HG03139 (cell line): ENCODE data around the gene KDR.

ENCODE experiments used
- ATAC-seq: cut with Tn5 transposase; IDR thresholded peaks from one replicate; pipeline ENCODE4 v1.9.1; 2021; ENCODE audit not compliant: unreplicated experiment

Gene KDR

DNA sequence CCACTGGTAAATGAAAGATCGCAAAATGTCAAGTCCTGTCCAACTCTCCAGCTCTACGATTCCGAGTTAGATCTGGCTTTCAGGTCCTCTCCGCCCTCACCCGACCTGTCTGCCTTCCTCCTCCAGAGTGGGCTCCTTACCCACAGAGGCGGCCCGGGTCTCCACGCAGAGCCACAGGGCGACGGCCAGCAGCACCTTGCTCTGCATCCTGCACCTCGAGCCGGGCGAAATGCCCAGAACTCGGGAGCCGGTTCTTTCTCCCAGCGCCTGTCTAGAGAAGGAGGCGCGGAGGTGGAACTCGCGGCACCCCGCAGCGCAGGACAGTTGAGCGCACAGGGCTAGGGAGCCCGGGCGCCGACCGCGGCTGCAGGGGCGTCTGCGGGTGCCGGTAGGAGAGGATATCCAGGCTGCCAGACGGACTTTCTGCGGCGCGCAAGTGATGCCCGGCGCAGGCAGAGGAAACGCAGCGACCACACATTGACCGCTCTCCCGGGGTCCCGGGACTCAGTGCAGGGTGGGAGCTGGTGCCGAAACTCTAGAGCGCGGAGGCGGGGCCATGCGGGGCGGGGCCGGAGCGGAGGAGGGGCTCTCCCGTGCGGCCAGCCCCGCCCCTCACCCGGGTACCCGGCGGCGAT, at the start of gene KDR:
Gene KDR, minus strand, starts transcription at position 509 of the 635 bp plus-strand sequence. Its CDS starts 302 bp downstream, at position 207.
- ATAC-seq = no peak

DNA sequence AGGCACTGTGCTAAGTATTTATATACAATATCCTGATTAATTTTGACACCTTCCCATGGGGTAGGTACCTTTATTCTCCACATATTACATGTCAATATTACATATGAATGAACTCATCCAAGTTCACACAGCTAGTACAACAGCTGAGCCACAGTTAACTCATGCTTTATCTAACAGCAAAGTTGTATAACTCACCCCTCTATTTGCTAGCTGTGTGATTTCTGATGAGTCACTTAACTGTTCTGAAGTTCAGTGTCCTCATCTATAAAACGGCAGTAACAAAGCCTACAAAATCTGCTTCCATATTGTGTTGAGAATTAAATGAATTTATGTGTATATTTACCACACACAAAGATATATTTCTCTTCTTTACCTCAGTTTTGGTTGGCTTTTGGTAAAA, 48.2 kb upstream of the KDR start:
- ATAC-seq = no peak

DNA sequence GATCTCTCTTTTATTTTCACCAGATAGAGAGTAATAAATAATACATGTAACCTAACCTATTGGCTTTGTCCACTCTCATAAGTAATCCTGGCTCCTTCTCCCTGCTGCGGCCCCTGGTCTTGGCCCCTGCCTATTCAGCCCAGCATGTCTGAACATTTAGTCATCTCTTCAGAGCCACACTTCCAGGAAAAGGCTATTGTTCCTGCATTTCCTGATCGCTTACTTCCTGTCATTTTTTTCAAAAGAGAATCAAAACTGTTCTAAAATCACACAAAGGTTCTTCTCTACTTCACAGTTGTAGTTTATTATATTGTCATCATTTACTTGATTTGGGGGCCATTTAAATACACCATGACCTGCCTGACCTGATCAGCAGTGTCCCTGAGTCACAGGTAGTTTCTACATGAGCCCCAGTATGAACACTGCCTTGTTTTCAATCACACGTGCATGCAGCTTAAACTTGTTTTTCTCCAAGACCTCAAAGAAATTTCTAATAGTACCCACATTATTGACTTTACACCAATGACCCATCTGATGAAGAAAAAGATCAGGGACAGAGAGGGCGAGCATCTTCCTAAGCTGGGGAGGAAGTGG, 47.4 kb upstream of the KDR start:
- no peak for ATAC-seq

DNA sequence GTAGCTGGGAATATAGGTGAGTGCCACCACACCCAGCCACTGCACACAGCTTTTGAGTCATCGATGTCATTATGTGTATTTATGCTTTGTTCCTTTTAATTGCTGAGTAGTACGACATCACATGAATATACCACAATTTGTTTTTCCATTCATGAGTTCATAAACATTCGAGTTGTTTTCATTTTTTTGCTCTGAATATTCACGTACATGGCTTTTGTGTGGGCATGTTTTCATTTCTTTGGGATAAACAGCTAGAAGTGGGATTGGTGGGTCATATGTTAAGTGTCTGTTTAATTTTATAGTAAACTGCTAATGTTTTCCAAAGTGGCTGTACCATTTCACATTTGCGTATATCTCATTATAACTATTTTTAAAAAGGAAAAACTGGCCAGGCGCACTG, 45.1 kb upstream of the KDR start:
- ATAC-seq = no peak

DNA sequence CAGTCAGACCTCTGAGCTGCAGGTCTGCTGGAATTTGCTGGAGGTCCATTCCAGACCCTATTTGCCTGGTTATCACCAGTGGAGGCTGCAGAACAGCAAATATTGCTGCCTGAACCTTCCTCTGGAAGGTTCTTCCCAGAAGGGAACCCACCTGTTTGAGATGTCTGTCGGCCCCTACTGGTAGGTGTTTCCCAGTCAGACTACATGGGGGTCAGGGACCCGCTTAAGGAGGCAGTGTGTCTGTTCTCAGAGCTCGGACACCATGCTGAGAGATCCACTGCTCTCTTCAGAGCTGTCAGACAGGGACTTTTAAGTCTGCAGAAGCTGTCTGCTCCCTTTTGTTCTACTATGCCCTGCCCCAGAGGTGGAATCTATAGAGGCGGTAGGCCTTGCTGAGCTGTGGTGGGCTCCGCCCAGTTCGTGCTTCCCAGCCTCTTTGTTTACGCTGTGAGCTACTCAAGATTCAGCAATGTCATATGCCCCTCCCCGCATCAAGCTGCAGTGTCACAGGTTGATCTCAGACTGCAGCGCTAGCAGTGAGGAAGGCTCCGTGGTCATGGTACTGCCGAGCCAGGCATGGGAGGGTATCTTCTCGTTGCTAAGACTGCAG, 44.1 kb upstream of the KDR start:
- no peak for ATAC-seq

DNA sequence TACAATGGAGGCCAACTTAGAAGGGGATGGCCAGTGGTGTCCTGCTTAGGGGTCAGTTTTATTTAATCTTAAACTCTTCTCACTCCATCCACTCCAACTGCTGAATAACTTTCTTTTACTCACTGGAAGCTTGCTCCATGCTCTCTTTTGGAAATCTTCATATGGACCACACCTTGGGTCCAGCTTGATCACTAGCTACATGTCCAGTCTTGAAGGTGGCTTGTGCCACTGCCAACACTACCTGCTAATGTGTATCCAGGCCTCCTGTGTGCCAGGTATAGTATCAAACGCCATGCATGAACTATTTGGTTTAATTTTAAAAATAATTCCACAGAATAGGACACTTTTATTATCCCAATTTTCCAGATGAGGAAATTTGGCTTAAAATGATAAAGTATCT, 37.0 kb upstream of the KDR start:
- no peak for ATAC-seq

DNA sequence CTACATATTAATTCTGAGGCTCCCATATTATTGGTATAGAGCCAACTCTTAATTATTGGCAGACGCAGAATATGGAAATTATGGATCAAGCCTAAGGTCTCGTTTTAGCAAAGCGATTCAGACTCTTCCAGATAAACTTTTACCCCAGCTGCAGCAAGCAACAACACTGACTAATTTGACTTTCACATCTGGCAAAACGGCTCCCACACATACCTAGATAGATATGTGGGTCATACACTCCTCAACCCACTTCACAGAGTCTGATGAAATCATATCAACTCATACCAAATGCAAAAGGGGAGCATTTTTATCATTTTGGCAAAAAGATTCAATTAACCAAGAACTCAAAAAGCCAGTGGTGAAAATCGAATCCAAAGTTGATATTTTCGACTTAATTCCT, 36.3 kb upstream of the KDR start:
- no peak for ATAC-seq

DNA sequence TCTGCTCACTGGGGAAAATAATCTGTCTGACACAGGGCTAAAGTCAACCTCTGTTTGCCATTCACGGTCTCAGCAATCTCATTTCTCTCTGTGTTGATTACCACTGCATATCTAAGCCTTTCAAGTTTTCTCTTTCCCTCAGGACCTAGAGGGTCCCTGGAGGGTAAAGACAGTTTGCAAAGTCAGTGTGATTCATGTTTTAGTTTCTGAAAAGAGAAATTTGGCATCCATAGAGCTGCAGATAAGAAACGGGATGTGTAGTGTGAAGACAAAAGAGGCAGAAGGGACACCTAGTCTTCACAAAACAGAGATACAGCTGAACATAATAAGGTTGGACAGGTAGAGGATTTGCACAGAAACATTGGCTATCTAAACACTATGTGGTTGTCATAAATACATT, 34.5 kb upstream of the KDR start:
- no peak for ATAC-seq

DNA sequence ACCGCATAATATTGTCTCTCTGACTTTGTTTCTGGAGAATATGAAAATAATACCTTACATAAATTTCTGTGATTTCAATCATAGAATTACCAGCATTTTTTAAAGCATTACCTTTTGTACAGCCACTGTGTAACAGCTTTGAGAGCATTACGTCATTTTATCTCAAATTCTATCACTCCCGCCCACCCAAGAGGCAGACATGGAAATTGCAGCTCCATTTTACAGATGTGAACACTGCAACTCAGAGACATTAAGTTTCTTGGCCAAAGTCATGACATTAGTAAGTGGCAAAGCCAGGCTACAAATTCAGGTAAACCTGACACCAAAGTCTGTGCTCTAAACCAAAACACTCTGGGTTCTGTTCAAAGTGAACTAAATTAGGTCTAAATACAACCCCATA, 33.6 kb upstream of the KDR start:
- no peak for ATAC-seq

DNA sequence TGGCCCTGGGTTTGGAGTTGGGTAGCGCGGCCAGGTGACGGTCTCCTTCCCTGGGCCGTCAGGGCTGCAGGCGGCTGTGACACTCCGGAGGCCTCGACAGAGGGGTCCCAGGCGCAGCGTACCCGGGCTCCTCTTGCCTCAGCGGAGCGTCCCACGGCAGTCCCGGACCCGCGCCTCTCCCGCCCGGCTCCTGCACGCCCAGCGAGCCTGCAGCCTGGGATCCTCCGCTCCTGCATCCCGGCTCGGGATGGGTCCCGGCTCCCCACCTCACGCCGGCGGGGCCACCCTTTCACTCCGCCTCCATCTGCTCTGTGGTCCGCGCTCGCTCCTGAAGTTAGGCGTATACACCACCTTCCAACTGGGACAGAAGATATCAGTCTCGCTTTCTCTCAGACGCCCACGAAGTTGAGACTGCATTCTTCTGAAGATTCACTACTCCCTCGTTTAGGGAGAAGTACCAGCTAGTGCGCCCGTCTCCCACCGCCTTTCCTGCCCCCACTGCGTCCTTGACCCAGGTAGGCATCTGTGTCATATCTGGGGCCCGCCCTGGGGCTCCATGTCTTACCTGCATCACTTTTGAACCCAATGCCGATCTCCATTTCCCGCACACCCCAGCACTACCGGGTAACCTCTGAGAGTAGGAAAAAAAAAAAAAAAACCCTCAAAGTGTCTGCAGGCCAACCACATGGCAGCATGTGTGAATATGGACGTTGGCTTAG, 32.3 kb upstream of the KDR start:
- no peak for ATAC-seq

DNA sequence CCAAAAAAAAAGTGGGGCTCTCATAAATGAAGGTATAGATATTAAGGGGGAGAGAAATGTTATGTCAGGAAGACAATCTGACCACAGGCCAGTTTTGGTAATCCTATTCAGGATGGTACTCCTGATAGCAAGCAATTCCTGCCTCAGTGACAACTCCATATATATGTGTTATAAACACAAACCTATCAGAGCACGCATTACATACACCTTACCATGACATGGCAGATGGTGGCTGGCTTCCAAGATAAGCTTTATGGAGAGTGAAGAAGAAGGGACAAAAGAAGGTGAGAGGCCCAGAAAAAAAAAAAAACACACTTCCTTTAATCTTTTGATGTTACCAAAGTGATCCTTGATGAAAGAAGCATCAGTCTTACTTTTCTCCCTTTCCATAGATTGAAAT, 29.5 kb upstream of the KDR start:
- no peak for ATAC-seq

DNA sequence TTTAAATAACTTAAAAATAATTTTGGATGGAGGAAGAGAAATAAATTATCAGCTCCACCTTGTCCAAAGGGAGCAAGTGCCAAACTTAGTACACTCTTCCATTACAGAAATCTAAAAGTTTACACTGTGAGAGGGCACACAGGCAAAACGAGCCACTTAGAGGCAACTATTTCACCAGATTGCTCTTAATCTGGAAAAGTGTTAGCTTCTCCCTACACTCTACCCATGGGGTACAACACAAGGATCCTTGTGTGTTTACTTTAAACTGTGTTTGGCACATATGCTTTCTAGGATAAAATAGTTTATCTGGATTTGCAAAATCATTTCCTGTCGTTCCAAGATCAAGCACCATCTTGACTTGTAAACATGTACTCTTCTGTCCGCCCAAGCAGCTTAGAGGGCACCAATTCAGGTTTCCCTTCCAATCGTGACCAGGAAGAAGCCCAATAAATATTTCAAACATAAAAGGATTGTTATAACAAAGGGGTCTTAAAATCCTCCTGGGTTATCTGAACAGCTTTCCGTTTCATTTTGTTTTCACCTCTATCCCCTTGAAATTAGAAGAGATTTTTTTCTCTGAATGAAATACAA, 29.0 kb upstream of the KDR start:
- no peak for ATAC-seq

DNA sequence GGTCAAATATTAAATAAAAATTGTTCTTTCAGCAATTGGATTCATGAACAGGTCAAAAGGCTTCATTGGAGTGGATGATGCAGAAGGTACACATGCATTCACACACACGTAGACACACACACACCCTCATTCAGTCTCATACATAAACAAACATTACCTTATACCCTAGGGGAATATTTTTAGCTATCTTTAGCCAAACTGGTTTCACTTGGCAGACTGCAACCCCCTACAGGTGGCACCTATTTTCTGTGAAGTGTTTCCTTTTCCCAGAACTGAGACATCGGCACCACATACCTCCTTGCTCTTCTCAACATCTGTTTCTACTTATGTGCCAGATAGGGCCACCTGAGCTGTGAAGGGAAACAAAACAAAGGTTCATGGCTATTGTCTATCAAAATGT, 18.5 kb upstream of the KDR start:
- no peak for ATAC-seq

DNA sequence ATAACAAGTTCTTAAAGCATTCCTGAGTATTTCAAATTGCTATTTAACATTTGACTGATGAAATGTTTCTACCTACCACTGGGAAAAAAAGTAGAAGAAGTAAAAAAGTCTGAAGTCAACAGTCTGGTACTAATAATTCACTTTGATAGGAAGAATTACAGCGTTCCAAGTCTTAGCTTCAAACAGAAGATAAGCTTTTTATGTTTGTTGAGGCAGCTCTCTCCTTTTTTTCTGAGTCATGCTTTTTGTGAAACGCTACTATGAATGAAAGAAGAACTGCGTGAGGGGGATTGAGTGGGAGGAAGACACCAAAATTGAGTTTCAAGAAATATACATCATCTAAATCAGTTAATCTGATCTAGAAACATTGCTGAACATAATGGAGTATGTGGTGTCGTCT, 13.0 kb upstream of the KDR start:
- no peak for ATAC-seq

DNA sequence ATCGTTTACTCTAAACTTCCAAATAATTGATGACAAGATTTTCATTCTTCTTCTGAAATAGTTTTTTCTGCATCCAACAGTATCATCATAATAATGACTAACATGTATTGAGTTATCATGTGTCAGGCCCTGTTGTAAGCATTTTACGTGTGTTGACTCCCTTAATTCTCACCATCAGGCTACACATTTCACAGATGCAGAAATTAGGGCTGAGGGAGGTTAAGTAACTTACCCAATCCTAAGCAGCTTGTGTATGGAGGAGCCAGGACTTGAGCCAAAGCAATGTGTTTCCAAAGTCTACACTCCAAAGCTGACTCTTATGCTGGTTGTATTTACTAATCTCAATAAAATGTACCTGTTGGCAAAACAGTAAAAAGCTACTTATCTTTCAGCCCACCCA, 11.2 kb upstream of the KDR start:
- ATAC-seq = no peak

DNA sequence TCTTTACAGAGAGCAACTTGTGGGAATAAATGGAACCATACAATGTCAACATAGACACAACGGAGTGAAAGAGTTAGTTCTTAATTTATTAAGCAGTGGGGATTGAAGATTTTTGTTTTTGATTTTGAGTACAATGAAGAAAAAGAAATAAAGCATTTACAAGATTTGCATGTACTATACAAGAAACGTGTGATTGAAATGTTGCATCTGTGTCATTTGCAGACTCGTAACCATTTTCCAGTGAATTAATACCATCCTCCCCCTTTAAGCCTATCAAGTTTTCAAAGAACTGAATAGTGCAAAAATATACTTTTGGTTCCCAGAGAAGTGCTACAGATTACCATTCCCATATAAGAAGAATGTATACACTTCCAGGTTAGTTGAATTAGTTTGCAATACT, 8.6 kb upstream of the KDR start:
- ATAC-seq = no peak

DNA sequence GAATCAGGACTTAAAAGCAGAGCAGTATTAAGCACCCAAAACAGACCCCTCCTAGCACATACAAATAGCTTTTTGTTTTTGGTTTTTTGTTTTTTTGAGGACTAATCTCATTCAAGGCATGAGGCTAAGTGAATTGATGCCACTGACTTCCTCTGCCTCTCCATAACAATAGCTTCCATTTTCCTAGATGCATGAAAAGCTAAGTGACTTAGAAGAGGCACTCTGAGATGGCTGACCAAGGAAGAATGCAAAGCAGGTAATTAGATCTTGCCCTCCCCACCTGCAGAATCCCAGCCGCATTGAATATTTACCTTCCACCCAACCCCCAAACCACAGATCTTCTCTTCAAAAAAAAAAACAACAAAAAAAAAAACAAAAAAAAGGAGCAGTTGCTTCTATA, 7.4 kb upstream of the KDR start:
- ATAC-seq = no peak

DNA sequence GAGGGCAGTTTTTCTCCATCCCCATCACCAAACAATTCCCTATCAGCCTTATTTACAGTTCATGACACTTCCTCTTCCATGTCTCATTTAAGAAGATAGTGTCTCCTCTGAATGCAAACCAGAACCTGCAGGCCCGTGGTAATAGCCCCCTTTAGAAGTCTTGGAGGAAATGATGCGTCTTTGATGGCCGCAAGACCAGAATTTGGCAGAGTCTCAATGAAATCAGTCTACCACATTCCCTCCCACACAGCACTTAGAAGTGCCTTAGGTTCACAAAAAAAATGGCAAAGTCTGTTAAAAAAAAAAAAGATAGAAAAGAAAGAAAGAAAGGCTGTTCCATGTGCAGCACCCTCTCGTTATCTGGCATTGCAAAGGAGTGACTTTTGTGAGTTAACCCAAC, 2.1 kb upstream of the KDR start:
- no peak for ATAC-seq

DNA sequence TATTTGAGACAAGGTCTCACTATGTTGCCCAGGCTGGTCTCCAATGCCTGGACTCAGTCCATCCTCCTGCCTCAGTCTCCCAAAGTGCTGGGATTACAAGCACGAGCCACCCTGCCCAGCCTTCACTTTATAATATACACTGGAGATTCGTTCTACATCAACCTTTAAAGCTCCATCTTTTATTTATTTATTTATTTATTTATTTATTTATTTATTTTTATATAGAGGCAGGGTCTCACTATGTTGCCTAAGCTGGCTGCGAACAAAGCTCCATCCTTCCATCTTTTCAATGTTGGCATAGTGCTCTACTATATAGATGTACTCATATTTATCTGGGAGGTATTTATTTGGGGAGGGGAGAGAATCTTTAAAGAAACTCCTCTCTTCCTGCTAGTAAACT, 1.7 kb upstream of the KDR start:
- no peak for ATAC-seq

DNA sequence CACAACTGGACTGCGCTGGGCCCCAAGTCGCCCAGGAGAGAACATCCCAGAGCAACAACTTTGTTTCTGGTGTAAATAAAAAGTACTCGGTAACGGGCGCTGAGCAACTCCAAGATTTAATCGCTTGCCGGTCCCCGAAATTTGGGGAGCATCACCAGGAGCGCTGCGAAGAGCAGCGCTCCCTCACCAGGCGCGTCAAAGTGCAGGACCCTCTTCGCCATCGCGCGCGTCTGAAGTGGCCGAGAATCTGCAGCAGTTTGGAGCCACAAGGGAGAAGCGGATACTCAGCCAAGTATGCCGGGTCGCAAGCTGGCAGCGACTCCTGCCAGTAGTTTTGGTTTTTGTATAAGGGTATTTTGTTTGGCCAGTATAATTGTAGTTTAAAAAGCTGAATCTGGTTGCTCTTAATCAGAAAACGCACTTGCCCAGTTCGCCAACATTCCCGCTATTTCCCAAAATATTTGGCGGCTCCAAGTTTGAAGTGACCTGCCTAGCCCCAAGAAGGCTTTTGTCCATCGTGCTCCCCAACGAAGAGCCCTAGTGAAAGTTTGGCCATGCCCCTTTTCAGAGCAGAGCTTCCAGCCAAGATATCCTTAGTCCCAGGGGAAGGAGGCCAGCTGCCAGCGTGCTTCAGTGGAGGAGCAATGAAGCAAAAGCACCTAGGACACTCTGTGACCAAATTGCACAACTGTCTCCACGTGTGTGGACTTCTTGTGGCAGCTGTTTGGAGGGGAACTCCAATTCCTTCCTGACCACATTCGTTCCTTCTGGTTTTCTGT, 557 bp upstream of the KDR start:
- no peak for ATAC-seq
